GM23338 (cell line): ENCODE measurements around the gene KIF3C. TPM values are rescaled to one million over a fixed set of nuclear protein-coding genes. Genes with fewer than 3 reads are reported as not detected.

Source experiments
- ATAC-seq: fragments of 200-7000 bp; cut with Tn5 transposase; 3 replicates; pipeline ENCODE4 v1.9.1; 2020
- DNase-seq: peaks from one replicate; pipeline ENCODE4 v3.0.0-alpha.2; 2015; ENCODE audit warnings: low spot score
- H2AFZ ChIP-seq: fragments of 200-600 bp; sonication (generic); 2 replicates; pipeline ENCODE4 v1.8.0; 2016; ENCODE audit warnings: antibody characterized with exemption, mild to moderate bottlenecking, moderate library complexity
- H3F3A ChIP-seq: fragments of 200-600 bp; sonication (generic); replicated peaks from 2 replicates; pipeline ENCODE4 v1.8.0; 2017; ENCODE audit warnings: antibody characterized with exemption, mixed run types, low read depth
- H3K27ac ChIP-seq: fragments of 200-600 bp; sonication (generic); 2 replicates; pipeline ENCODE4 v1.6.1; 2016; ENCODE audit warnings: low read depth
- H3K27me3 ChIP-seq: fragments of 200-600 bp; sonication (generic); 2 replicates; pipeline ENCODE4 v1.8.0; 2016; ENCODE audit warnings: mild to moderate bottlenecking, mixed run types, moderate library complexity; ENCODE audit not compliant: insufficient read depth
- H3K36me3 ChIP-seq: fragments of 200-600 bp; sonication (generic); 2 replicates; pipeline ENCODE4 v1.8.0; 2016; ENCODE audit warnings: mild to moderate bottlenecking; ENCODE audit not compliant: insufficient read depth
- H3K4me1 ChIP-seq: fragments of 200-600 bp; sonication (generic); 2 replicates; pipeline ENCODE4 v1.8.0; 2016; ENCODE audit warnings: mild to moderate bottlenecking, moderate library complexity; ENCODE audit not compliant: insufficient read depth
- H3K4me2 ChIP-seq: fragments of 200-600 bp; sonication (generic); 2 replicates; pipeline ENCODE4 v1.7.1; 2017; ENCODE audit warnings: mixed run types
- H3K4me3 ChIP-seq: fragments of 200-600 bp; sonication (generic); 2 replicates; pipeline ENCODE4 v1.6.1; 2016; ENCODE audit warnings: mixed run types
- H3K79me2 ChIP-seq: fragments of 200-600 bp; sonication (generic); replicated peaks from 2 replicates; pipeline ENCODE4 v1.8.0; 2017; ENCODE audit warnings: mild to moderate bottlenecking; ENCODE audit not compliant: insufficient read depth
- H3K9me2 ChIP-seq: fragments of 200-600 bp; sonication (generic); 2 replicates; pipeline ENCODE4 v1.8.0; 2017; ENCODE audit not compliant: insufficient read depth
- H4K20me1 ChIP-seq: fragments of 200-600 bp; sonication (generic); replicated peaks from 2 replicates; pipeline ENCODE4 v1.8.0; 2017; ENCODE audit warnings: mild to moderate bottlenecking; ENCODE audit not compliant: insufficient read depth
- H3K27ac Mint-ChIP-seq: 2 replicates; pipeline ENCODE4 v1.8.0; 2020; ENCODE audit warnings: inconsistent platforms, mild to moderate bottlenecking, moderate library complexity, mixed read lengths
- H3K27me3 Mint-ChIP-seq: 3 replicates; pipeline ENCODE4 v1.8.0; 2022; ENCODE audit warnings: low read depth, mild to moderate bottlenecking, moderate library complexity, mixed read lengths, inconsistent platforms; ENCODE audit not compliant: insufficient read depth, poor library complexity
- H3K36me3 Mint-ChIP-seq: 3 replicates; pipeline ENCODE4 v1.8.0; 2021; ENCODE audit warnings: low read depth, mild to moderate bottlenecking, inconsistent platforms, moderate library complexity, mixed read lengths
- H3K4me1 Mint-ChIP-seq: 3 replicates; pipeline ENCODE4 v1.8.0; 2020; ENCODE audit warnings: mild to moderate bottlenecking, inconsistent platforms, mixed read lengths
- H3K4me3 Mint-ChIP-seq: 3 replicates; pipeline ENCODE4 v1.8.0; 2021; ENCODE audit warnings: moderate library complexity, mild to moderate bottlenecking, inconsistent platforms, mixed read lengths
- H3K9me3 Mint-ChIP-seq: 3 replicates; pipeline ENCODE4 v1.8.0; 2020; ENCODE audit warnings: moderate library complexity, mild to moderate bottlenecking, inconsistent platforms, mixed read lengths
- CREB1 ChIP-seq: fragments of 250-450 bp; sonication (Bioruptor Pico); IDR thresholded peaks from 2 replicates; pipeline ENCODE4 v1.5.0; 2020; ENCODE audit warnings: low read depth, mild to moderate bottlenecking, moderate library complexity
- CTCF ChIP-seq, 2 experiments: fragments of 200-600 bp in 1 of 2; sonication (generic) in 1 of 2; conservative IDR thresholded peaks; 2 replicates each; pipeline versions ENCODE4 v1.5.1 to v1.6.1; 2016 to 2017; ENCODE audit warnings: antibody characterized with exemption in 2 of 2, low read depth in 2 of 2, mild to moderate bottlenecking in 2 of 2, moderate library complexity in 1 of 2
- ETS1 ChIP-seq: IDR thresholded peaks from 2 replicates; pipeline ENCODE4 v1.6.1; 2016; ENCODE audit warnings: antibody characterized with exemption
- EZH2 ChIP-seq: fragments of 200-600 bp; sonication (generic); IDR thresholded peaks from one replicate; pipeline ENCODE4 v1.8.0; 2017; ENCODE audit warnings: antibody characterized with exemption, mild to moderate bottlenecking, low read depth; ENCODE audit not compliant: unreplicated experiment
- EZH2phosphoT487 ChIP-seq: fragments of 200-600 bp; sonication (generic); IDR thresholded peaks from one replicate; pipeline ENCODE4 v1.8.1; 2018; ENCODE audit warnings: antibody characterized with exemption; ENCODE audit not compliant: unreplicated experiment
- JUNB ChIP-seq: IDR thresholded peaks from one replicate; pipeline ENCODE4 v1.6.1; 2016; ENCODE audit warnings: antibody characterized with exemption; ENCODE audit not compliant: unreplicated experiment
- NANOG ChIP-seq: IDR thresholded peaks from 2 replicates; pipeline ENCODE4 v1.6.1; 2016; ENCODE audit warnings: antibody characterized with exemption, borderline replicate concordance
- POLR2AphosphoS5 ChIP-seq: IDR thresholded peaks from 2 replicates; pipeline ENCODE4 v1.6.1; 2016; ENCODE audit warnings: antibody characterized with exemption, low read depth
- REST ChIP-seq: IDR thresholded peaks from one replicate; pipeline ENCODE4 v1.6.1; 2018; ENCODE audit warnings: antibody characterized with exemption; ENCODE audit not compliant: unreplicated experiment
- STAT1 ChIP-seq: IDR thresholded peaks from one replicate; pipeline ENCODE4 v1.6.1; 2016; ENCODE audit warnings: antibody characterized with exemption; ENCODE audit not compliant: unreplicated experiment
- ZNF114 ChIP-seq: fragments of 250-450 bp; sonication (Bioruptor Pico); IDR thresholded peaks from 2 replicates; pipeline ENCODE4 v1.5.0; 2020; ENCODE audit warnings: mild to moderate bottlenecking, moderate library complexity
- ZNF331 ChIP-seq: fragments of 250-450 bp; sonication (Bioruptor Pico); IDR thresholded peaks from 2 replicates; pipeline ENCODE4 v1.5.0; 2020; ENCODE audit warnings: low read depth, mild to moderate bottlenecking, moderate library complexity
- ZNF462 ChIP-seq: fragments of 250-450 bp; sonication (Bioruptor Pico); IDR thresholded peaks from 2 replicates; pipeline ENCODE4 v1.5.0; 2020; ENCODE audit warnings: mild to moderate bottlenecking, moderate library complexity
- polyA plus RNA-seq: library from polyadenylated mRNA; unstranded; fragments of >200 nt; fragmentation: Nextera tagmentation; extraction: Ambion mirVana; gene quantifications from 2 replicates; pipeline ENCODE4 v1.2.1, GENCODE V29; 2016
- total RNA-seq: library from RNA; depleted of rRNA; stranded (reverse); fragments of >200 nt; shearing (Covaris generic); gene quantifications from 2 replicates; pipeline ENCODE4 v1.2.3, GENCODE V29; 2014

The KIF3C gene
- total and polyA plus RNA-seq, 2 experiments from 2014 or later, result 14.9 to 40.0 TPM

GRCh38 chr2:25977768-25978167 is 4.5 kb downstream of the KIF3C start:
- no peak for TF ChIP-seq ZNF114 (CRISPR knock-in tag)
- TF ChIP-seq EZH2phosphoT487, result no peak
- no peak for TF ChIP-seq STAT1
- no peak for TF ChIP-seq JUNB
- TF ChIP-seq ZNF331 (CRISPR knock-in tag), result no peak
- no peak for TF ChIP-seq ETS1
- TF ChIP-seq REST, result no peak
- no peak for TF ChIP-seq POLR2AphosphoS5
- no peak for TF ChIP-seq CTCF (conservative IDR thresholded peaks at IDR 0.05; ENCODE audit: low read depth in 2 of 2)
- TF ChIP-seq CREB1 (CRISPR knock-in tag), result no peak
- TF ChIP-seq EZH2, result no peak
- no peak for TF ChIP-seq ZNF462
- TF ChIP-seq NANOG, result no peak
- Histone ChIP-seq H2AFZ (no peak overlapping the region), H3K27ac (no peak overlapping the region), H3K4me2 (peak overlapping the region; percentile 71; the same call in 1 of the 2 replicates), H3K4me1 (peaks cover 24% of the 10 kb centered on the region), H3K4me3 (peak overlapping the region; percentile 39; the same call in 1 of the 2 replicates), H3K36me3 (peaks cover 2% of the 10 kb centered on the region; the same call in 1 of the 2 replicates), H3K27me3 (no peaks in the 10 kb centered on the region), H3F3A (no peaks in the 10 kb centered on the region), H3K9me2 (no peaks in the 10 kb centered on the region), H4K20me1 (peaks cover 22% of the 10 kb centered on the region), H3K79me2 (peaks cover 64% of the 10 kb centered on the region)
- Mint-ChIP-seq H3K4me1 (peaks cover 41% of the 10 kb centered on the region), H3K36me3 (peaks cover 45% of the 10 kb centered on the region), H3K27ac (peak overlapping the region; percentile 46), H3K4me3 (no peak overlapping the region; the same call in 2 of the 3 replicates), H3K27me3 (peaks cover 16% of the 10 kb centered on the region), H3K9me3 (no peaks in the 10 kb centered on the region; the same call in 1 of the 3 replicates)
- no peak for DNase-seq
- ATAC-seq, result no peak
